ENCODE measurements around the gene CAPN5. TPM values are rescaled to one million over a fixed set of nuclear protein-coding genes. Genes with fewer than 3 reads are reported as not detected.

Gene CAPN5
- polyA plus RNA-seq, 3 donors: 0.28 to 0.83 (median 0.62) TPM

GRCh38 chr11:77065878-77066228, 918 bp upstream of the CAPN5 start:
- Histone ChIP-seq H3K27ac (ENCODE audit: low read depth in 1 of 2, low read length in 2 of 2) (no peak overlapping the region), H3K4me2 (replicated peaks; ENCODE audit: extremely low read depth, low read length, poor library complexity, severe bottlenecking) (peak overlapping the region; percentile 94), H2AFZ (ENCODE audit: insufficient read depth, low read depth, low read length, poor library complexity, severe bottlenecking) (peak overlapping the region; percentile 95), H3K9me3 (replicated peaks in 1 of 2; ENCODE audit: control insufficient read depth in 1 of 2, insufficient read depth in 1 of 2, low read length in 2 of 2) (peaks cover 4 to 5% of the 10 kb centered on the region in 2 donors), H3K4me3 (replicated peaks in 1 of 3; ENCODE audit: low read depth in 2 of 3, low read length in 3 of 3) (peak overlapping the region; percentile 50 to 84 (median 62)), H3K4me1 (ENCODE audit: control insufficient read depth in 1 of 2, insufficient read depth in 2 of 2, low read length in 2 of 2) (peaks cover 13 to 18% of the 10 kb centered on the region in 2 donors), H3K9ac (ENCODE audit: insufficient read depth, low read length, poor library complexity, severe bottlenecking) (peak overlapping the region; percentile 69), H3K79me2 (ENCODE audit: insufficient read depth, low read length) (no peaks in the 10 kb centered on the region), H3K36me3 (replicated peaks in 1 of 2; ENCODE audit: control insufficient read depth in 1 of 2, insufficient read depth in 2 of 2, low read length in 2 of 2) (no peaks in the 10 kb centered on the region), H4K20me1 (ENCODE audit: insufficient read depth, low read length) (no peaks in the 10 kb centered on the region), H3K27me3 (ENCODE audit: control insufficient read depth in 2 of 2, insufficient read depth in 2 of 2, low read length in 2 of 2) (peaks cover 0 to 10% of the 10 kb centered on the region in 2 donors)
- WGBS (ENCODE audit: insufficient coverage): 18% methylated on average over 11 of the region's 14 CpGs
- Mint-ChIP-seq H3K27me3 (ENCODE audit: low read depth in 3 of 3) (peaks cover 13 to 22% (median 18%) of the 10 kb centered on the region in 3 donors), H3K9me3 (peaks cover 2 to 12% (median 8%) of the 10 kb centered on the region in 7 donors), H3K36me3 (no peaks in the 10 kb centered on the region), H3K4me3 (peak overlapping the region; percentile 89 to 96), H3K4me1 (peaks cover 12% of the 10 kb centered on the region), H3K27ac (peak overlapping the region in 5 of 7 donors; percentile 4 to 78 (median 63))
- TF ChIP-seq CTCF (IDR thresholded peaks at IDR 0.05): no peak
- intact Hi-C loops (cut with micrococcal nuclease): loop anchor here in 1 of 2 donors (2.0 kb wide), 1 partner anchor 19 kb away; no protein-coding TSS in a partner anchor
- peak in 2 of 3 donors; percentile 9 to 21 for DNase-seq

- no peaks in the 10 kb centered on the region for H3K79me2 ChIP-seq (ENCODE audit: insufficient read depth, low read length)
- H3K36me3 ChIP-seq (replicated peaks in 1 of 2; ENCODE audit: control insufficient read depth in 1 of 2, insufficient read depth in 2 of 2, low read length in 2 of 2): no peaks in the 10 kb centered on the region
- H3K36me3 Mint-ChIP-seq: no peaks in the 10 kb centered on the region
- H3K27me3 ChIP-seq (ENCODE audit: control insufficient read depth in 2 of 2, insufficient read depth in 2 of 2, low read length in 2 of 2): peaks cover 0 to 10% of the 10 kb centered on the region in 2 donors
- peaks cover 23% of the 10 kb centered on the region for H3K4me1 Mint-ChIP-seq
- H3K9ac ChIP-seq (ENCODE audit: insufficient read depth, low read length, poor library complexity, severe bottlenecking): no peak overlapping the region
- peak overlapping the region in 1 of 3 experiments; percentile 84 for H3K4me3 ChIP-seq (replicated peaks in 1 of 3; ENCODE audit: low read depth in 2 of 3, low read length in 3 of 3)
- 100% methylated on average over 5 of the region's 8 CpGs for WGBS (ENCODE audit: insufficient coverage)
- no peak overlapping the region for H3K4me3 Mint-ChIP-seq
- H4K20me1 ChIP-seq (ENCODE audit: insufficient read depth, low read length): no peaks in the 10 kb centered on the region
- H3K4me2 ChIP-seq (replicated peaks; ENCODE audit: extremely low read depth, low read length, poor library complexity, severe bottlenecking): peak overlapping the region; percentile 94
- intact Hi-C loops (cut with micrococcal nuclease): loop anchor here in 1 of 2 donors (2.0 kb wide), 1 partner anchor 21 kb away; no protein-coding TSS in a partner anchor
- no peak for DNase-seq
- peaks cover 12 to 22% (median 19%) of the 10 kb centered on the region in 3 donors for H3K27me3 Mint-ChIP-seq (ENCODE audit: low read depth in 3 of 3)
- peak overlapping the region in 1 of 7 donors; percentile 35 for H3K27ac Mint-ChIP-seq
- peaks cover 0 to 2% (median 0%) of the 10 kb centered on the region in 7 donors for H3K9me3 Mint-ChIP-seq
- H3K9me3 ChIP-seq (replicated peaks in 1 of 2; ENCODE audit: control insufficient read depth in 1 of 2, insufficient read depth in 1 of 2, low read length in 2 of 2): no peaks in the 10 kb centered on the region
- no peak overlapping the region for H2AFZ ChIP-seq (ENCODE audit: insufficient read depth, low read depth, low read length, poor library complexity, severe bottlenecking)
- no peak overlapping the region for H3K27ac ChIP-seq (ENCODE audit: low read depth in 1 of 2, low read length in 2 of 2)
- H3K4me1 ChIP-seq (ENCODE audit: control insufficient read depth in 1 of 2, insufficient read depth in 2 of 2, low read length in 2 of 2): peaks cover 28 to 31% of the 10 kb centered on the region in 2 donors
- TF ChIP-seq CTCF (IDR thresholded peaks at IDR 0.05): no peak
Observed at GRCh38 chr11:77067861-77068443, 1.2 kb downstream of the CAPN5 start.
